Uterus (tissue), 2 donors: ENCODE measurements around the gene DNAH11.

Source experiments
- CTCF ChIP-seq, 4 experiments: fragments of 200-600 bp in 2 of 4; fragments of 450-650 bp in 2 of 4; sonication (generic) in 2 of 4; IDR thresholded peaks; one replicate each; pipeline ENCODE4 v1.5.1; 2016 to 2019; ENCODE audit warnings: antibody characterized with exemption in 4 of 4, mild to moderate bottlenecking in 2 of 4, moderate library complexity in 1 of 4
- POLR2A ChIP-seq, 2 donors: fragments of 450-650 bp; IDR thresholded peaks; one replicate each; pipeline ENCODE4 v1.6.1; 2016; ENCODE audit warnings: antibody characterized with exemption in 2 of 2, mild to moderate bottlenecking in 1 of 2, moderate library complexity in 1 of 2

- TF ChIP-seq CTCF (IDR thresholded peaks at IDR 0.05) (no peak), POLR2A (IDR thresholded peaks at IDR 0.05) (no peak)
Observed at GRCh38 chr7:21719846-21720245, 177.0 kb downstream of the DNAH11 start.
